HG03378 (cell line): ENCODE measurements around the gene SNRPA.
A peak's percentile ranks its signal among the peaks of the same experiment; 100 is the strongest.
"Not testable (repeated sequence)": the region's sequence is repeated elsewhere in the genome, so short reads cannot be mapped to it uniquely, and the experiment has no call there.

Source experiments
- ATAC-seq: cut with Tn5 transposase; IDR thresholded peaks from one replicate; pipeline ENCODE4 v1.9.1; 2021; ENCODE audit warnings: mild to moderate bottlenecking, moderate library complexity; ENCODE audit not compliant: unreplicated experiment

The SNRPA gene

DNA sequence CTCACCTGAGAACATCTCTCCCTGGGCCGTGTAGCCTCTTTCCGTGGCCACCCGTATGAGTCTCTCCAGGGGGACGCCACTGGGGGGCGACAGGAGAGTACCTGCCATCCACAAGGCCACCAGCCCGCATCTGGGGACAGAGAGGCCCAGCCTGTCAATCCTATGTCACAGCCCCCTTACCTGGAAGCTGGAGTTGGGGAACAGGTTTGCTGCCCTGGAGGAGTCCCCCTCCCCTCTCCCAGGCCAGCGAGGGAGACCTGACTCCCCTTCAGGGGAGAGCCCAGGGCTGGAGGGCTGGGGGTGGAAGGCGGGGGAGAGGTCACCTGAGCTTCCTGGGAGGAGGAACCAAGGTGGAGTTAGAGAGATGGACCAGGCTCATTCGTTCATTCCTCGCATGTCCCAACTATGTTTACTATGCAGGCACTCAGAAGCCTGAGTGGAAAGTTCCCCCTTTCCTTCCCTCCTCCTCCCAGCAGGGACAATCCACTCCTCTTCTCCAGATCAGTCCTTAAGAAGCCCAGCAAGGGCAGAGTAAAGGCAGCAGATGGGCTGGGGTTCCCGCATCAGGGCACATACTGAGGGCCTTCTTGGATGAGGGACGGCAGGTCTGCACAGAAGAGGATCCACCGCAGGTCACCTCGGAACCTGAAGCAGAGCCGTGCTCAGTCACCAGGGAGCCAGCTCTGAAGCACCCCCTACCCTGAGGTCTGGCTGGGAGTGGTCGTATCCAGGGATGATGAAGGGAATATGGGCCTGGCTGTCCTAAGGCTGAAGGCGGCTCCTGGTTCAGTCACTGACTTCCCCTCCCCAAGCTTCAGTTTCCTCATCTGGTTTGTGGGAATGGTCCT, 6.2 kb upstream of the SNRPA start:
- no peak for ATAC-seq

DNA sequence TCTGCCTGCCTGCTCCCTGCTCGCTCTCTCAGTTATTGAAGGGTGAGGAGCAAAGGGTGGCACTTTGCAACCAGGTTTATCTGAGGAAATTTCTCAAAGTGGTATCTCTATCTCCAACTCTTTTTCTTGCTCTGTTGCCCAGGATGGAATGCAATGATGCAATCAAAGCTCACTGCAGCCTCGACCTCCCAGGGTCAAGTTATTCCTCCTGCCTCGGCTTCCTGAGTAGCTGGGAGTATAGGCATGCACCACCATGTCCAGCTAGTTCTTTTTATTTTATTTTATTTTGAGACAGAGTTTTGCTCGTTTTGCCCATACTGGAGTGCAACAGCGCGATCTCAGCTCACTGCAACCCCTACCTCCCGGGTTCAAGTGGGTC, 5.6 kb upstream of the SNRPA start:
- no peak for ATAC-seq

DNA sequence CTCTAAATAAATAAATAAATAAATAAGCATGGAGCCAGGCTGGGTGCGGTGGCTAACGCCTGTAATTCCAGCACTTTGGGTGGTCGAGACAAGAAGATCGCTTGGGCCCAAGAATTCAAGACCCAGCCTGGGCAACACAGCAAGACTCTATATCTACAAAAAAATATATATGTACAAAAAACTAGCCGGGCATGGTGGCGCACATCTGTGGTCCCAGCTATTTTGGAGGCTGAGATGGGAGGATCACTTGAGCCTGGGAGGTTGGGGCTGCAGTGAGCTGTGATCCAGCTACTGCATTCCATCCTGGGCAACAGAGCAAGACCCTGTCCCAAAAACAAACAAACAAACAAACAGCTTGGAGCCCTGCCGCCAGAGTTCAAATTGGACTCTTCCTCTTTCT, 3.5 kb upstream of the SNRPA start:
- no peak for ATAC-seq

DNA sequence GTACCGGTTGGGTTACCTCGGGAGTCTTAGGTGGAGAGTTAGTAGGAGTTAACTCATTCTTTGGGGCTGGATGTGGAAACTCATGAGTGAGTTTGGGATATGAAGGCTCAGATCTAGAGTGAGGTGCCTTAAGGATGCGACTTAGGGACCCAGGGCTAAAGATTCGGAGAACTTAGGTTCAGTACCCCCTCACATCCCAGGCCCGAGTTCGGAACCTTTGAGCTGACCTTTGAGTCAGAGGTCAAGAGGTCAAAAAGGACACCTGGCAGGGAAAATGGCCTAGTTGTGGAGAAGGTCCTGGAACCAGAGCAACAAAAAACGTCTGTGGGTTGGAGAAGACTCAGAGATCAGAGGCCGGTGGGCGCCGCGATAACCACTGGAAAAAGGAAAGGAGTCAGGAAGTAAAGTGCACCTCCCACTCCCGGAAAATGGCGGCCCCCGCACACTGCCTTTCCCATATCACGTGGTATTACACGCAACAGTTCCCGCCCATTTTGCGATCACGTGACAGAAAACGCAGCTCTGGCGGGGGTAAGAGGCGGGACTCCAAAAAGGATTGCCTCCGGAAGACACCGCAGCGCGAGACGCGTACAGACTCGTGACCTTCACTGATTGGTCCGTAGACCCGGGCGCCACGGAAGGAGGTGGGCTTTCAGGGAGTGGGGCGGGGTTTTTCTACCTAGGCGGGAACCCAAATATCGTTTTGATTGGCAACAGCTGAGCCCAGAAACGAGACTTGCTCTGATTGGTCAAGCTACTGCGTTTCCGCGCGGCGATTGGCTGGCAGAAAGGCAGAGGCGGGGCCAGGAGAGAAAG, 737 bp upstream of the SNRPA start, which contains the start of gene ACTMAP:
TSS of gene ACTMAP (minus strand) at position 420 of the 816 bp plus-strand sequence. CDS start 674 bp downstream, outside the sequence.
- ATAC-seq = peak; percentile 77

DNA sequence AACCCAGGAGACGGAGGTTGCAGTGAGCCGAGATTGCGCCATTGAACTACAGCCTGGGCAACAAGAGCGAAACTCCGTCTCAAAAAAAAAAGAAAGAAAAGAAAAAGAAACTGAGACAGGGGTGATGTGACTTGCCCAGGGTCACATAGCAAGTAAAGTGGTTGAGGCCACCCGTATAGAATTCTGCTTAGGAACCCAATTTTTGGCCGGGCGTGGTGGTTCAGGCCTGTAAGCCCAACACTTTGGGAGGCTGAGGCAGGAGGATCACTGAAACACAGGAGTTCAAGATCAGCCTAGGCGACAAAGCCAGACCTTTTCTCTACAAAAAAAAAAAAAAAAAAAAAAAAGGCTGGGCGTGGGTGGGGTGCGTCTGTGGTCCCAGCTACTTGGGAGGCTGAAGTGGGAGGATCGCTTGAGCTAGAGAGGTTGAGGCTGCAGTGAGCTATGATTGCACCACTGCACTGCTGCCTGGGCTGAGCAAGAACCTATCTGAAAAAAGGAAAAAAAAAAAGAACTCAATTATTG, 1.3 kb downstream of the SNRPA start:
- ATAC-seq = no peak

DNA sequence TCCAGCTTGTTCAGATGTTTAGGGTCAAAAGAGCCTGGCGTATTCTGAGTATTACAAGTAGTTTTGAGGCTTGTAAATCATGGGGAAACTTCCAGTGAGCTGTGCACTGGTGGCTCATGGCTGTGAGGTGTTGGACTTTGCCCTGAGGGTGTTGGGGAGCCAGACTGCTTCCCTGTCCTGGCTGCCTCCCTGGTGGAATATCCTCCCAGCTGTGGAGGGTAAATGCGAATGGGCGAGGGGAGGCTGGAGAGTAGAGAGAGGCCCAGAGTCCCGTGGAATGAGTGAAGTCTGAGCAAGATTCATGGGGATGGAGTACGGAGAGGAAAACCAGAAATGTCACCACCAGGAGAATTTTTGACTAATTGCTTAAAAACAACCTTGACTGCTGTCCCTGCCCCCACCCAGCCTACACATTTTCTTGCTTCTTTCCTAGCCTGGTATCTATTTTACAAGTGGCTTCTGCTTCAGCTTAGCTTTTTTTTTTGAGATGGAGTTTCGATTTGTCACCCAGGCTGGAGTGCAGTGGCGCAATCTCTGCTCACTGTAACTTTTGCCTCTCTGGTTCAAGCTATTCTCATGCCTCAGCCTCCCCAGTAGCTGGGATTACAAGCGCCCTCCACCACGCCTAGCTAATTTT, 3.7 kb downstream of the SNRPA start:
- no peak for ATAC-seq

DNA sequence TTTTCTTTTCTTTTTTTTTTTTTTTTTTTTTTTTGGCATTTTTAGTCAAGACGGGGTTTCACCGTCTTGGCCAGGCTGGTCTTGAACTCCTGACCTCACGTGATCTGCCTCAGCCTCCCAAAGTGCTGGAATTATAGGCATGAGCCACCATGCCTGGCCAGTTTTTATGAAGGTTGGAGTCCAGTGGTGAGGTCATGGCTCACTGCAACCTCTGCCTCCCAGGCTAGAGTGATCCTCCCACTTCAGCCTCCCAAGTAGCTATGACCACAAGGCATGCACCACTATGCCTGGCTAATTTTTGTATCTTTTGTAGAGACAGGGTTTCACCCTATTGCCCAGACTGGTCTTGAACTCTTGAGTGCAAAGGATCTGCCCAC, 4.2 kb downstream of the SNRPA start:
- ATAC-seq = no peak

DNA sequence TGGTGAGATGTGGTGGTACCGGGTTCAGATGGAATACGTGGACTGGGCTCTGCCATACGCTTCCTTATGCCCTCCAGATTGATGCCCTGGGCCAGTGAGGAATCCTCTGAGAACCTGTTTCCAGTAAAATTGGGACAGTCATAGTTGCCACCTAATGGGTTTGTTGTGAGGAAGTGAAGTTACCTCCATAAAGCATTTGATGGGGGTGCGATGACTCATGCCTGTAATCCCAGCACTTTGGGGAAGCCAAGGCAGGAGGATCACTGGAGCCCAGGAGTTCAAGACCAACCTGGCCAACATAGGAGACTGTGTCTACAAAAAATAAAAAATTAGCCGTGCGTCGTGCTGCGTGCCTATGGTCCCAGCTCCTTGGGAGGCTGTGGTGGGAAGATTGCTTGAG, 4.8 kb downstream of the SNRPA start:
- no peak for ATAC-seq

DNA sequence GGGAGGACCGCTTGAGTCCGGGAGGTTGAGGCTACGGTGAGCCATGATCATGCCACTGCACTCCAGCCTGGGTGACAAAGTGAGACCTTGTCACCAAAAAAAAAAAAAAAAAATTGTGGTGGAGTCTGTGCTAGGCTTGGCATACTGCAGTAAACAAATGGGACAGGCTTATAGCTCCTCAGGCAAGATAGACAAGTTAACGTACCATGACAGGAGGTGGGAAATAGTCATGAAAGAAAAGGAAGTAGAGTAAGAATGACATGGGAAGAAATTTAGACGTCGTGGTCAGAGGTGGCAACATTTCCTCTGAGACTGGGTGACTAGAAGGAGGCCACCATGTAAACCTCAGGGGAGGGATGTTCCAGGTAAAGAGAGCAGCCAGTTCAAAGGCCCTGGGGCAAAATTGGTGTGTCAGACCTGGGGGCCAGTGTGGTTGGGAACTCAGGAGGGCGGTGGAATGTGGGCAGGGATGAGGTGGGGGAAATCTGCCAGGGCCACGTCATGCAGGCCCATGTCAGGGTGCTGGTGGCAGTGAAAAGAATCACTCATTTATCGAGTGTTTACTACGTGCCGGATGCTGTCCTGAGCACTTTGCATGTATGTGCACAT, 5.6 kb downstream of the SNRPA start:
- ATAC-seq = no peak

DNA sequence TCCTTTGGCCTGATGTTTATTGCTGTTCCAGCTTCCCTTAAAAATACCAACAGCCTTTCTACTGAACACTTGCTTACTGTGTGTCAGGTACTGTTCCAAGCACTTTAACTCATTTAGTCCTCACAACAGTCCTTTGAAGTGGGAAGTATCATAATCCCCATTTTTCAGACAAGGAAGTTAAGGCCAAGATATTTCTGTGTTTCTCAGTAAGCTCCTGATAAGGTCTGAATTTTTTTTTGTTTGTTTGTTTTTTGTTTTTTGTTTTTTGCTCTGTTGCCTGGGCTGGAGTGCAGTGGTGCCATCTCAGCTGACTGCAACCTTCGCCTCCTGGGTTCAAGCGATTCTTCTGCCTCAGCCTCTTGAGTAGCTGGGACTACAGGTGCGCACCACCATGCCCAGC, 7.5 kb downstream of the SNRPA start:
- no peak for ATAC-seq

DNA sequence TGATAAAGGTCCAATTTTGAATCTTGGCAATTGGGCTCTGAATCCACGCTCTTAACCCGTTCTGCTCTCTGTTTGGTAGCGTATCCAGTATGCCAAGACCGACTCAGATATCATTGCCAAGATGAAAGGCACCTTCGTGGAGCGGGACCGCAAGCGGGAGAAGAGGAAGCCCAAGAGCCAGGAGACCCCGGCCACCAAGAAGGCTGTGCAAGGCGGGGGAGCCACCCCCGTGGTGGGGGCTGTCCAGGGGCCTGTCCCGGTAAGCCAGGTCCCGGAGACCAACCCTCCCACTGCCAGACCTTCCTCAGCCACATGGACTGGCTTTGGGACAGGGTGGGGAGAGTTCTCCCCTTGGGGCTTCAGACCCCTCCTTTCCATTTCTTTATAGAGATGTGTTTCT, 8.3 kb downstream of the SNRPA start:
- no peak for ATAC-seq

DNA sequence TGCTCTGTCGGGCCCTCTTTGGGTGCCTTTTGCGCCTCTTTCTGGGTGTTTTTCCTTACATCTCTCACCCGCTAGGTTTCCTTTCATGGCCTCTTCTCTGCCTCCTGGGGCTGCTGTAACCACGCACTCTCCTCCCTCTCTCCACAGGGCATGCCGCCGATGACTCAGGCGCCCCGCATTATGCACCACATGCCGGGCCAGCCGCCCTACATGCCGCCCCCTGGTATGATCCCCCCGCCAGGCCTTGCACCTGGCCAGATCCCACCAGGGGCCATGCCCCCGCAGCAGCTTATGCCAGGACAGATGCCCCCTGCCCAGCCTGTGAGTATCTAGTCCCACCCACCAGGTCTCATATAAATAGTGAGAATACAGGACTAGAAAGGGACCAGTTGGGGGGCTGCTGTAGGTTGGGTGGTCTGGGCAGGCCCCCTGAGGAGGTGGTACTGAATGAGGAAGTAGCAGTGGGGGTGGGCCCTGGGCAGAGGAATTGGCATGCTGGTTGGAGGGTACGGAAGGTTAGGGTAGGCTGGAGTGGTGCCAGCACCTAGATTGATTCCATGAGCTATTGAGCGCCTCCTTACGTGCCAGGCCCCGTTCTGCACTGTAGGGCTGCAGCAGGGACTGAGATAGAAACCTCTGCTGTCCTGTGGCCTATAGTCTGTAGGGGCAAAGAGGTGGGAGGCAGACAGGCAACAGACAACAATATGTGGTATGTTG, 11.9 kb downstream of the SNRPA start:
- no peak for ATAC-seq

DNA sequence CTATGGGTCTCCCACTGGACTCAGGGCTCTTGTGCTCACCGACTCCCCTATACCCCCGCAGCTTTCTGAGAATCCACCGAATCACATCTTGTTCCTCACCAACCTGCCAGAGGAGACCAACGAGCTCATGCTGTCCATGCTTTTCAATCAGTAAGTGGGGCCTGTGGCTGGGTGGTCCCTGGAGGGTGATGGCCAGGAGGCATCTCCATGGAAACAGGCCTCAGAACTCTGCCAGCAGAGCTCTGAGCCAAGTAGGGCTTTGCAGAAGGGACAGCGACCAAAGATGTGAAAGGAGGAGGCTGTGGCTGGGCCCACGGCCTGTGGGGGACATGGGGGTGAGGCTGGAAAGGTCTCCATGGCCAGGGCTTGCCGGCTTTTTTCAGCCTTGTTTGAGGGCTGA, 12.5 kb downstream of the SNRPA start:
- ATAC-seq = no peak

DNA sequence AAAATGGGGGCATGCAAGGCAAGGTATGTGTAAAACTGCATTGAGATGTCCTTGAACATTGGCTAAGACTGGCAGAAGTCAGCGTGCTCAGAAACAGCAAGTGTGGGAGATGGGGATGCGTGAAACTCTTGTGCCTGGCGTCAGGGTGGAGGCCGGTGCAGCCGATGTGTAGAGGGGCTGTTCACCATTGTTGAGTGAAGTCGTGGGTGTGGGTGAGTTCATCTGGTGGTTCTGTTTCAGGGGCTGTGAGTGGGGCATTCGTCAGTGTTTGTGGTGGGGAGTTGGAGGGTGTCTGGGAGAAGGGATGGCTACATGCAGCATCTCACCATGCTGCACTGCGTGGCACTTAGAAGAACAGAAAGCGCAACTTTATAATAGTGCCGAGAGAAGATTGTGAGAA, 13.0 kb downstream of the SNRPA start:
- ATAC-seq = no peak

DNA sequence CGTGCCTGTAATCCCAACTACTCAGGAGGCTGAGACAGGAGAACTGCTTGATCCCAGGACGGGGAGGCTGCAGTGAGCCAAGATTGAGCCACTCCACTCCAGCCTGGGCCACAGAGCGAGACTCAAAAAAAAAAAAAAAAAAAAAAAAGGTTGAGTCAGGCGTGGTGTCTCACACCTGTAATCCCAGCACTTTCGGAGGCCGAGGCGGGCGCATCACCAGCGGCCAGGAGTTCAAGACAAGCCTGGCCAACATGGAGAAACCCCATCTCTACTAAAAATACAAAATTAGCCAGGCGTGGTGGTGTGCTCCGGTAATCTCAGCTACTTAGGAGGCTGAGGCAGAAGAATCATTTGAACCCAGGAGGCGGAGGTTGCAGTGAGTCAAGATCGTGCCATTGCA, 15.4 kb downstream of the SNRPA start:
- ATAC-seq = not testable (repeated sequence)

DNA sequence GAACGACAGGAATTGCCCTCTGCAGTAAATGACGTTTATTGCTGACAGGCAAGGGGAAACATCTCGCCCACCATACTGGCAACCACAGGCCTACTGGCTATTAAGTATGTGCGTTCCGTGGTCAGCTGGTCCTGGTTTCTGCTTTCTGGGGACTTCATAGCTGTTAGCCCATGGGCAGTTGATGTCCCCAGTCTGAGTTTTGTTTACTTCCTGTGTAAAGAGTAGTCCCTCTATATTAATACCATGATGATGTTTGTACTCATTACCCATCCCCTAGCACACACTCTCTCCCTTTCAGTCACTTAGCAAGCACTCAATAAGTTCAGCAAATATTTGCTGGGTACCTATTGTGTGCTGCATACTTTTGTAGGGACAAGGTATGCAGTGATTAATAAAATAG, 17.9 kb downstream of the SNRPA start:
- no peak for ATAC-seq

DNA sequence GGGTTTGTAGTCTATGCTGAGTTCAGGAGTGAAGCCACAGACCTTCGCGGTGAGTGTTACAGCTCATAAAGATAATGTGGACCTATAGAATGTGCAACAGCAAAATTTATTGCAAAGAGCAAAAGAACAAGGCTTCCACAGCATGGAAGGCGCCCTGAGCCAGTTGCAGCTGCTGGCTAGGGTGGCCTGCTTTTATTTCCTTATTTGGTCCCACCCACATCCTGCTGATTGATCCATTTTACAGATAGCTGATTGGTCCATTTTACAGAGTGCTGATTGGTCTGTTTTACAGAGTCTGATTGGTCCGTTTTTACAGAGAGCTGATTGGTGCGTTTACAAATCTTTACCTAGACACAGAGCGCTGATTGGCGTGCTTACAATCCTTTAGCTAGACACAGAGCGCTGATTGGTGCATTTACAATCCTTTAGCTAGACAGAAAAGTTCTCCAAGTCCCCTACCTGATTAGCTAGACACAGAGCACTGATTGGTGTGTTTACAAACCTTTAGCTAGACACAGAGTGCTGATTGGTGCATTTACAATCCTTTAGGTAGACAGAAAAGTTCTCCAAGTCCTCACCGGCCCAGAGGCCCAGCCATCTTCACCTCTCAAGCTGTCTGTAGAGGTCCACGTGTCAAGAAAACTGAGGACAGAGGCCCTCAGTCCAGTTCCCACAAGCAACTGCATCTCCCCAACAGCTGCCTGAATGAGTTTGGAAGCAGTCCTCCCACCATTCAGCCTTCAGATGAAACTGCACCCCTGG, 20.3 kb downstream of the SNRPA start:
- not testable (repeated sequence) for ATAC-seq

DNA sequence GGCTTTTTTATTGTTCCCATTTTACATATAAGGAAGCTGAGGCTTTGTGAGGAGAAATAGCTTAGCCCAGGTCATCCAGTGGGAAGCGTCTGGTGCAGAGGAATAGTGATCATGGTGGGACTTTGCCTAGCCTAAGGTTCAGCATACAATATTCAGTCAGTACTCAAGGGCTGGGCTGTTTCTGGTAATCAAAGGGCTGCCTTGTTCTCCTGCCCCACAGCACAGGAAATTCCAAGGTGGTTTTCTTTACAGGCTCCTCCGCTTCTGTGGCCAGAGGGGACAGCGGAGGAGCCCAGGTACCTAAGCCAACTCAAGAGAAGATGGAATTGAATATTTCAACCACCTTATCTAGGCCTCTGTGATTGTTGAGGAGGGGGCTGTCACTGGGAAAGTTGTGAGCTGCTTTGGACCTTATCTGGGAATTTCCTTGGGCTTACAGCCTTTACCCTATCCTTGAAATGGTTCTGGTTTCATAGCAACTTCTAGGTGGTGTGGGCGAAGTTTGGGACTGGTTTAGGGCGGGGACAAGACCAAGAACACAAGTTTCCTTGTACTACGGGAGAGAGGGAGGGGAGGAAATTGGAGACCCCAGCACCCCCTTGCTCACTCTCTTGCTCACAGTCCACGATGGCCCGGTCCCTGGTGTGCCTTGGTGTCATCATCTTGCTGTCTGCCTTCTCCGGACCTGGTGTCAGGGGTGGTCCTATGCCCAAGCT, 24.1 kb downstream of the SNRPA start, which contains the start of gene MIA:
TSS of gene MIA (plus strand) at position 606 of the 716 bp plus-strand sequence. CDS start at position 628, 22 bp downstream.
- no peak for ATAC-seq

DNA sequence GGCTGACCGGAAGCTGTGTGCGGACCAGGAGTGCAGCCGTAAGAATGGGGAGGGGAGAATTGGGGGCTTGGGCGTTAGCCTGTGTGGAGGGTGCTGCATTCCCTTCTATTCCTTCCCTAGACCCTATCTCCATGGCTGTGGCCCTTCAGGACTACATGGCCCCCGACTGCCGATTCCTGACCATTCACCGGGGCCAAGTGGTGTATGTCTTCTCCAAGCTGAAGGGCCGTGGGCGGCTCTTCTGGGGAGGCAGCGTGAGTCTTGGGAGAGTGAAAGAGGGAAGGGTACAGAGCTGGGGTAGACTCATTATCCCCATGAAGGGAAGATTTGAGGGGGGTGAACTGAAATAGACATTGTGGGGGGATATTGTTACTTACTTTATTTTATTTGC, 24.6 kb downstream of the SNRPA start:
- no peak for ATAC-seq
